8988T (cell line): ENCODE measurements around the gene WAS.
"Not testable (repeated sequence)": the region's sequence is repeated elsewhere in the genome, so short reads cannot be mapped to it uniquely, and the experiment has no call there.

Source experiments
- DNase-seq: peaks from one replicate; pipeline ENCODE4 v3.0.0; 2011

Gene WAS

DNA sequence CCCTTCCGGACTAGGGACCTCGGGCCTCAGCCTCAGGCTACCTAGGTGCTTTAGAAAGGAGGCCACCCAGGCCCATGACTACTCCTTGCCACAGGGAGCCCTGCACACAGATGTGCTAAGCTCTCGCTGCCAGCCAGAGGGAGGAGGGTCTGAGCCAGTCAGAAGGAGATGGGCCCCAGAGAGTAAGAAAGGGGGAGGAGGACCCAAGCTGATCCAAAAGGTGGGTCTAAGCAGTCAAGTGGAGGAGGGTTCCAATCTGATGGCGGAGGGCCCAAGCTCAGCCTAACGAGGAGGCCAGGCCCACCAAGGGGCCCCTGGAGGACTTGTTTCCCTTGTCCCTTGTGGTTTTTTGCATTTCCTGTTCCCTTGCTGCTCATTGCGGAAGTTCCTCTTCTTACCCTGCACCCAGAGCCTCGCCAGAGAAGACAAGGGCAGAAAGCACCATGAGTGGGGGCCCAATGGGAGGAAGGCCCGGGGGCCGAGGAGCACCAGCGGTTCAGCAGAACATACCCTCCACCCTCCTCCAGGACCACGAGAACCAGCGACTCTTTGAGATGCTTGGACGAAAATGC, at the start of gene WAS:
Gene WAS (plus strand): TSS at position 389 of the 572 bp plus-strand sequence. CDS start 55 bp downstream, at position 444.
- no peak for DNase-seq

DNA sequence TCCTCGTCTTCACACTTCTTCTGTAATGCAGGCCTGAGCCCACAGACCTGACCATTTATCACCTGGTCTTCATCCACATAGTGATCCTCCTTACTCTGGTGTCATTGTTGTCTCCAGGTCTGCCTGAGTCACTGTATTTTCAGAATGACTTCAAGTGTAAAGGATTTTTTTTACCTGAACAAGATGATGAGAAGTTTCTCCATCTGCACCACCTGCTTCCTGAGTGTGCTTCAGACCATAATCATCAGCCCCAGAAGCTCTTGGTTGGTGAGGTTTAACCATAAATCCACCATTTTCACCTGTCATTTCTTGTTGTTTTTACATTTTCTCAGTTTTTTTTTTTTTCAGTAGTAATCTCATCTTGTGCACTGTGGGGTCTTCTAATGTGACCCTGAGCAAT, 47.3 kb upstream of the WAS start:
- no peak for DNase-seq

DNA sequence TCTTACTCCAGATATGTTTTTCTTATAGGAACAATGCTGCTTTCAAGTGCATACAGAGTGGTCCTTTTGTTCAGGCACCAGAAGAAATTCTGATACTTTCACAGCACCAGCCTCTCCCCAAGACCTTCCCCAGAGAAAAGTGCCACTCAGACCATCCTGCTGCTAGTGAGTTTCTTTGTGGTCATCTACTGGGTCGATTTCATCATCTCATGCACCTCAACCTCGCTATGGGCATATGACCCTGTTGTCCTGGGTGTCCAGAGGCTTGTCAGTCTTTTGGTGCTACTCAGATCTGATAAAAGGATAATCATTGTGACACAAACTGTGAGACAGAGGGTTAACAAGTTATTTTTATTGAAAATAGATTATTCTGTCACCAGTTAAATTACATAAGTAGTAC, 46.8 kb upstream of the WAS start:
- no peak for DNase-seq

DNA sequence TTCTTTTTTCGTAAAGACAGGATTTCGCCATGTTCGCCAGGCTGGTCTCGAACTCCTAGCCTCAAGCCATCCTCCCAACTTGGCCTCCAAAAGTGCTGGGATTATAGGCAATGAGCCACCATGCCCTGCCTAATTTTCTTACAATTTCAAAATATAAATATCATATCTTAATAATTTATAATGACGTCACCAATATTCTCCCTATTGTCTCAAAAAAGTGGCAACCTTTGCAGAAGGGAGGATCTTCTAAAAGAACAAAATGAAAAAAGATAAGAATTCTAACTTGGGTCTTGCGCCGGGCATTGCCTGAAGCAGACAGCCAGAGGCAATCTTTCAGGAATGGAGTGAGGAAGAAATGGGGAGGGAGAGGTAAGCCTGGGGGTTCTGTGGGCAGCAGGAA, 37.9 kb upstream of the WAS start:
- no peak for DNase-seq

DNA sequence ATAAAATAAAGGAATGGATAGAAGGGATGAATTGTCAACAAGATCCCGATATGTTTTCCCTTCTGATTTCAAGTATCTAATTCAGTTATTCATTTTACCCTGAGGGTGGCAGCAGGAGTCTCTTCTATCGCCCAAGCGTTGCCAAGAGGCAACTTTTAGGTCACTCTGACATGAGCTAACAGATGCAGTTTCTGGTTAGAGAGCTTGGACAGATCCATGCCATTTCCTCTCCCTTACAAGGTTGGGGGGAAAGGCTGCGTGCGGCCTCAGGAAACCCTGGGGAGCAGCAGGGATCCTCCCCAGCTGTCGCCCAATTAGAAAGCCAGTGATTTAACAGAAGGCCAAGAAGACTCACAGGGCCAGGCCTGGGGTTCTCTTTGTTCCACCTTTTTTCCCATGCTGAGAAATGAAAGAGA, 35.3 kb upstream of the WAS start:
- no peak for DNase-seq

DNA sequence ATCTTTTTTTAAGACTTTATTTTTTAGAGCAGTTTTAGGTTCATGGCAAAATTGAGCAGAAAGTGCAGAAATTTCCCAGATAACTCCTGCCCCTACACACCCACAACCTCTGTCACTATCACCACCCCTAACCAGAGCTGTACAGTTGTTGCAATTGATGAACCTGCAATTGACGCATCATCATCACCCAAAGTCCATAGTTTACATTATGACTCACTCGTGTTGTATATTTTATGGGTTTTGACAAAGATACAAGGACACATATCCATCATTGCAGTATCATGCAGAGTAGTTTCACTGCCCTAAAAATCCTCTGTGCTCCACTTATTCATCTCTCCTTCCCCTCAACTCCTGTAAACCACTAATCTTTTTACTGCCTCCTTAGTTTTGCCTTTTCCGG, 34.5 kb upstream of the WAS start:
- DNase-seq: no peak

DNA sequence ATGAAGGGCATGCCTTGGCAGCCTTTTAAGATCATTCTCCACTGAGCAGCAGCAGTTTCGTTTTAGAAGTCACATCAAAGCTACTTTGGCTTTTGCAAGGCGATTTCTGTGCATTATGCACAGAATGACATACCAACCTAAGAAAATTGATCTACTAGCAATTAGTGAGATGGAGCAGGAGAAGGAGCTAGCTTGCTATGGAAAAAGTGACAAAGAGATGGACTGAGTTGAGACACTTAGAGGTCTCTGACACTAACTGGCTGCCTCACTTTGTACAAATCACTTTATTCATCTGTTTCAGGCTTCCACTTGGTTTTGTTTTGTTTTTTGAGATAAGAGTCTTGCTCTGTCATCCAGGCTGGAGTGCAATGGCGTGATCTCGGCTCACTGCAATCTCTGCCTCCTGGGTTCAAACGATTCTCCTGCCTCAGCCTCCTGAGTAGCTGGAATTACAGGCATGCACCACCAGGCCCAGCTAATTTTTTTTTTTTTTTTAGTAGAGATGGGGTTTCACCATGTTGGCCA, 31.5 kb upstream of the WAS start:
- not testable (repeated sequence) for DNase-seq

DNA sequence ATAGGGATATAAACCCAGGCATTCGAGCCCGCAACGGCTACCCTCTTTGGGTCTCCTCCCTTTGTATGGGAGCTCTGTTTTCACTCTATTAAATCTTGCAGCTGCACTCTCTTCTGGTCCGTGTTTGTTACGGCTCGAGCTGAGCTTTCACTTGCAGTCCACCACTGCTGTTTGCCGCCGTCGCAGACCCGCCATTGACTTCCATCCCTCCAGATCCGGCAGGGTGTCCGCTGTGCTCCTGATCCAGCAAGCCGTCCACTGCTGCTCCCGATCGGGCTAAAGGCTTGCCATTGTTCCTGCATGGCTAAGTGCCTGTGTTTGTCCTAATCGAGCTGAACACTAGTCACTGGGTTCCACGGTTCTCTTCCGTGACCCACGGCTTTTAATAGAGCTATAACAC, 28.9 kb upstream of the WAS start:
- DNase-seq: not testable (repeated sequence)

DNA sequence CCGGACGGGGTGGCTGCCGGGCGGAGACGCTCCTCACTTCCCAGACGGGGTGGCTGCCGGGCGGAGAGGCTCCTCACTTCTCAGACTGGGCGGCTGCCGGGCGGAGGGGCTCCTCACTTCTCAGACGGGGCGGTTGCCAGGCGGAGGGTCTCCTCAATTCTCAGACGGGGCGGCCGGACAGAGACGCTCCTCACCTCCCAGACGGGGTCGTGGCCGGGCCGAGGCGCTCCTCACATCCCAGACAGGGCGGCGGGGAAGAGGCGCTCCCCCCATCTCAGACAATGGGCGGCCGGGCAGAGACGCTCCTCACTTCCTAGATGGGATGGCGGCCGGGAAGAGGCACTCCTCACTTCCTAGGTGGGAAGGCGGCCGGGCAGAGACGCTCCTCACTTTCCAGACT, 23.9 kb upstream of the WAS start:
- DNase-seq: not testable (repeated sequence)

DNA sequence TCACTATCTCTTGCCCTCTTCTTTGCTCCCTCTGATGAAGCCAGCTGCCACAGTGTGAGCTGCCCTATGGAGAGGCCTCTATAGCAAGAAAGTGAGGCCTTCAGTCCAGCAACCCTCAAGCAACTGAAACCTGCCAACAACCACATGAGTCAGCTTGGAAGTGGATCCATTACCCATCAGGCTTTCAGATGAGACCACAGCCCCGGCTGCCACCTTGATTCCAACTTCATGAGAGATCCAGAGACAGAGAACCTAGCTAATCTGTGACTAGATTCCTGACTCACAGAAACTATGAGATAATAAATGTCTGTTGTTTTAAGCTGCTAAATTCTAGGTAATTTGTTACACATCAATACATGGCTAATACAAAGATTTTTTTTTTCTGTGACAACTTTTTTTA, 20.4 kb upstream of the WAS start:
- no peak for DNase-seq

DNA sequence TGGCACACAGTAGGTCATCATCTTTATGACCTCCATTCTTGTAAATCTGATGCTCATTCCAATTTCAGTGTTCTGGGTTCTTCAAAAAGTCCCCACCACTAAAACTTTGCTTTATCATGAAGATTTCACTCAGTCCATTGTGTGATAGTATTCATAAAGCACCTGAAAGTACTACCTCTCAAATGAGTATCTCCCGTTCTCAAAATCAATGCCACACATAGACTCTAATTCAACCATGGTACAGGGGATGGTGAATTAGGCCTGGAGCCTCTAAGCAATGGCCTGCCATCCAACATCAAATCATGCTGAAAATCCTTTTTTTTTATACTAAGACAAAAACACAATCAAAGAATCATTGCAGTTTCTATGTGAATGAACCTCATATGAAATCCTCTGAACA, 19.4 kb upstream of the WAS start:
- no peak for DNase-seq

DNA sequence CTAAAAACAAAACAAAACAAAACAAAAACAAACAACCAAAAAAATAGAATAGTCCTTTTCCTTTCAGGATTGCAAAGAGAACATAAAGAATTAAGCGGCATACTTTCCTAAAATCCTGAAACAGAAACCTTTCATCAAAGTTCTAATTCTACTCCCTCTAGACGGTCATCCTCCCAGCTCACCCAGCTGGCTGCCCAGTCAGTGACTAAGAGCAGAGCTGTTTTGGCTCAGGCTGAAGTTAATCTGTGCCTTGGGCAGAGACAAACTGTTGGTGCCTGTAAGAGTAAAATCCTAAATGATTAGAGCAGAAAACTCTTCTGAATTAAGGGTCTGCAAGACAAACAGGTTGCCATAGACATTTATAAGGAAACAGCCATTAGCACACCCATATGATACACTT, 17.6 kb upstream of the WAS start:
- no peak for DNase-seq

DNA sequence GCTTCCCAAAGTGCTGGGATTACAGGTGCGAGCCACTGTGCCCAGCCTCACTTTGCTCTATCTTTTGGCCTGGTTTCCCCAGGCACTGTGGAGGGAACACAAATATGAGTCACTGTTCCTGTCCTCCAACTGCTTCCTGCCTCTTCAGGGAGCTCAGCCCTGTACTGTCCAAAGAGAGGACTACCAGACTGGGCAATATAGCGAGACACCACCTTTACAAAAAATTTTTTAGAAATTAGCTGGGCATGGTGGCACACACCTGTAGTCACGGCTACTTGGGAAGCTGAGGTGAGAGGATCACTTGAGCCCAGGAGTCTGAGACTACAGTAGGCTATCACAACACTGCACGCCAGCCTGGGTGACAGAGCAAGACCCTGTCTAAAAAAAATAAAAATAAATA, 16.9 kb upstream of the WAS start:
- DNase-seq: no peak

DNA sequence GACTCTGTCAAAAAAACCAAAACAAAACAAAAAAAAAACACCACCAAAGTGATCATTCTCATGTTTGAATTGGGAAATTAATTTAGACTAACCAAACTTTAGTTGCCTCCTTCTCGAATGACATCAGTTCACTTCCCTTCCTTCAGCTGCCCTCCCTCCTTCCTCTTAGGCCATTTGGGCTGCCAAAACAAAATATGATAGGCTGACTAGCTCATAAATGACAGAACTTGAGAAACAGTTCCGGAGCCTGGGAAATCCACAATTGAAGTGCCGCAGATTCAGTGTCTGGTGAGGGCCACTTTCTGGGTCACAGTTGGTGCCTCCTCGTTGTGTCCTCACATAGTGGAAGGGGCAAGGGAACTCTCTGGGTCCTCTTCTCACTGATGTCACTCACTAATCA, 16.1 kb upstream of the WAS start:
- no peak for DNase-seq

DNA sequence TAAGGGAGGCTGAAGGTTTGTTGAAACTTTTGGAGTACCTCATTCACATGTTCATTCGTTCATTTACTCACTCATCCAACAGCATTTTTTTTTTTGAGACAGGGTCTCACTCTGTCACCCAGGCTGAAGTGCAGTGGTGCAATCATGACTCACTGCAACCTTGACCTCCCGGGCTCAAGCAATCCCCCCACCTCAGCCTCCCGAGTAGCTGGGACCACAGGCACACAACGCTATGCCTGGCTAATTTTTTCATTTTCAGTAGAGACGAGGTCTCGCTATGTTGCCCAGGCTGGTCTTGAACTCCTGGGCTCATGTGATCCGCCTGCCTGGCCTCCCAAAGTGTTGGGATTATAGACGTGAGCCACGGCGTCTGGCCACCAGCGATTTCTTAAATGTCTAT, 15.4 kb upstream of the WAS start:
- DNase-seq: not testable (repeated sequence)

DNA sequence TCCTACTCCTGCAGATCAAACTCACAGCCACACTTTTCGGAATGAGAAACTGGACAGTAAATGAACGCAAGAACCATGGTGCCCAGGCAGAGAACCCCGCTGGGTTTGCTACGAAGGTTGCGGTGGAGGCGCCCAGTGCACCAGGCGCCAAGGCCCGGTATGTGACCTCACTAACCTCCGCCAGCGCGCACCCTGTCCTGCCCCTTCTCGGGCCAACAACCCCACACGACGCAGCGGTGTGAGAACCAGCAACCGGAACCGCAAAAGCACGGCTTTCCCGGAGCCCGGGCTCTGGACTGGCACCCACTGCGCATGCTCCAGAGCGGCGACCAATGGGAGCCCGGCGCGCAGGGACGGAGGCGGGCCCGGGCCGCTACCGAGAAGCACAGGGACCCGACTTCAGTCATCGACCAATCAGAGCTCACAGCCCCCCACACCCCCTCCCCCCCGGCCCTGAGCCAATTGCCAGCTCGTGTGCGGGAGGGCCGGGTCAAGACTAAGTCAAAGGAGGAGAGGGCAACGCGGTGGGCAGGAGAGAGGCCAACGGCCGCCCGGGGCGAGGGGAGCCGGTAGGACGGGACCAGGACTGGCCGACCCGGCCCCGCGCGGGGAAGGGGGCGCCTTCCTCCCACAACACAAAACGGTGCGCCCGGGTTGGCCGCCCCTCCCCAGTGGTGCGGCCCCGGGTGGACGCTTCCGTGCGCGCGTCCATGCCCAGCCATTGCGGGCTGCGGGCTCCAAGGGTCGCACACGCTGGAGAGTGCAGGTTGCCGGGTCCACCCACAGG, 7.3 kb upstream of the WAS start:
- peak; percentile 91 for DNase-seq

DNA sequence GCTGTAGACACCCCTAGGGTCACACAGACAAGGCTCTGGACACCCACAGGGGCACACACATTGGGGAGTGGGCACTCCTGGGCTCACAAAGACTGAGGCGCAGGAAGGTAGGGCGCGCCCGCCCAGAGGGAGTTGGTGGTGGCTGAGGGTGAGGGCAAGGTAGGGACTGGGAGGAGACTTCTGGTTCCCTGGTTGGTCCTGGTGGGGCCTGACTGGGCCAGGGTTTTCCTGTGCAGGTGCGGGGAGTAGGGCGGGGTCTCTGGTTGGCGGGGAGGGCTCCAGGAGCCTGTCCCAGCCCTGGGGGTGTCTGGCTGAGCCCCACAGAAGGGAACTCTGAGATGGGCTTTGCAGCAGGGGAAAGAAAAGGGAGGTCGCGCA, 6.7 kb upstream of the WAS start:
- no peak for DNase-seq

DNA sequence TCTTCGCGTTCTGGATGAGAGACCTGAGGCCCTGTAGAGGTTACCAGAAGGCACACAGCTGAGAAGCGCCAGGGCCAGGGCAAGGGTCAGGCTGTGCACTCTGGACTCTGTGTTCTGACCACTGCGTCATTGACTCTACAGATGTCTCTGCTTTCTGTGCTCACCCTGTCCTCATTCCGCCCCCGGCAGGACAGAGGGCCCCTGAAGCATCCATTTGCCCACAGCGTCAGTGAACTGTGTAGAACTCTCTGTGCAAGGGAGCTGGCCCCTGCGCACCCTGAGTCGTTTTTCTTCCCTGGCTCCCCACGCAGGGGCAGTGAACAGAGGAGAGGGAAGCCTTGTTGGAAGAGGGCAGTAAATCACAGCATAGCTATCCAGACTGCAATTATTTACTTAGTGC, 6.1 kb upstream of the WAS start:
- no peak for DNase-seq

DNA sequence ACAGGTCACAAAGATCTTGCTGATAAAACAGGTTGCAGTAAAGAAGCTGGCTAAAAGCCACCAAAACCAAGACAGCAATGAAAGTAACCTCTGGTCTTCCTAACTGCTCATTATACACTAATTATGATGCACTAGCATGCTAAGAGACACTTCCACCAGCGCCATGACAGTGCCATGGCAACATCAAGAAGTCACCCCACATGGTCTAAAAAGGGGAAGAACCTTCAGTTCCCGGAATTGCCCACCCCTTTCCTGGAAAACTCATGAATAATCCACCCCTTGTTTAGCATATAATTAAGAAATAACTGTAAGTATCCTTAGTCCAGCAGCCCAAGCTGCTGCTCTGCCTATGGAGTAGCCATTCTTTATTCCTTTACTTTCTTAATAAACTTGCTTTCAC, 3.1 kb upstream of the WAS start:
- DNase-seq: not testable (repeated sequence)

DNA sequence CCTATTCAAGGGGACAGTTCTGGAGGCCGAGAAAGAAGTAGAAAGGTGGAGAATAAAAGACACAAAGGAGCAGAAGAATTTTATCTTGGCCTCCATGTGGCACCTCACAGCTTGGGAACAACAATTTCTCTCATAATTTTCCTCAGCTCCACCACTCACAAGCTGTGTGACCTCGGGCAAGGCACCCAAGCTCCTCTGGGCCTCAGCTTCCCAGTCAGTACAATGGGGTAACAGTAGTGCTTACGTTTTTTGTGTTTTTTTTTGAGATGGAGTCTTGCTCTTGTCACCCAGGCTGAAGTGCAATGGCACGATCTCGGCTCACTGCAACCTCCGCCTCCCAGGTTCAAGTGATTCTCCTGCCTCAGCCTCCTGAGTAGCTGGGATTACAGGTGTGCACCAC, 2.7 kb upstream of the WAS start:
- not testable (repeated sequence) for DNase-seq

DNA sequence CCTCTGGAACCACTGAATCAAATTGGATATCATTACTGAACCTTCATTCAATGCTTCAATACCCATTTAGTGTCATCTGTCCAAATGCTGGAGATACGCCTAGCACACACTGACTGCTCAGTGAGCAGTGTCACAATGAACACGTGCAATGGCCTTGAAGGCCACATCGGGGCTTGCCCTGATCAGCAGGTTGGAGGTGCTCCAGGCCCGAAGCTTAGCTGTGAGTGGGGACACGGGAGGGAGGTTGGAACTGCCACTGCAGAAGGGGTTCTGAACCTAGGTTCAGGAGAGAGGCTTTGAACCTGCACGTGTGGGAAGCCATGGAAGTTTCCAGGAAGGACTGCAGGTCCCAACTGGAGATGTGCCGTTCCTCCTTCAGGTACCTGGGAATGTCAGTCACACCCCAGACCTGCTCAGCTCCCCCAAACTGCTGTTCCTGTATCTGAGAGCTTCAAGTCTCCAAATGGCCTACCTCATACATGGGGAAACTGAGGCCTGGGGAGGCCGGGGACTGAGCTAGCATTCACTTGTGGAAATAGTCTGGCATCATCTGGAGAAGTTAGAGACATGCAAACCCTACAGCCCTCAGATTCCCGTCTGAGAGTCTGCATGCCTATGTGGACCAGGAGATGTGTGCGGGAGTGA, 1.9 kb upstream of the WAS start:
- no peak for DNase-seq

DNA sequence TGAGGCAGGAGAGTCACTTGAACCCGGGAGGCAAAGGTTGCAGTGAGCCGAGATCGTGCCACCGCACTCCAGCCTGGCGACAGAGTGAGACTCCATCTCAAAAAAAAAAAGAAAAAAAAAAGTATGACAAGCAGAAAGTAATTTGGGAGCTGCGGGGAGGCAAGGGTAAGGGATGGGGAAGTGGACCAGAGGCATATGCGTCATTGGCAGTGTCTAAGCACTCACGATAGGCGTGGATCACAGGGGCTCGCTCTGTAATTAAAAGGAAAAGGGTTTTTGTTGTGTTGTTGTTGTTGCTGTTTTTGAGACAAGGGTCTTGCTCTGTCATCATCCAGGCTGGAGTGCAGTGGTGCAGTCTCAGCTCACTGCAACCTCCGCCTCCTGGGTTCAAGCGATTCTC, 804 bp upstream of the WAS start:
- not testable (repeated sequence) for DNase-seq

DNA sequence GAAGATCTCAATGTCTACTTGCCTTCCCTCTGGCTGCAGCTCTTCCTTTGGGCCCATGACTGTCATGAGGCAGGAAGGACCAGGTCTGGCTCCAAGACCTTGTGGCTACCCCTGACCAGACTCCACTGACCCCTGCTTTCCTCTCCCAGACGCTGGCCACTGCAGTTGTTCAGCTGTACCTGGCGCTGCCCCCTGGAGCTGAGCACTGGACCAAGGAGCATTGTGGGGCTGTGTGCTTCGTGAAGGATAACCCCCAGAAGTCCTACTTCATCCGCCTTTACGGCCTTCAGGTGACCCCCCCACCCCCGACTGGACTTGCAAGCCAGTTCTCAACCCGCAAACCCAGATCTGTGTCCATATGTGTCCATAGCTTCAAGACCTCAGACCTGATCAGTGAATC, 535 bp downstream of the WAS start:
- DNase-seq: no peak

DNA sequence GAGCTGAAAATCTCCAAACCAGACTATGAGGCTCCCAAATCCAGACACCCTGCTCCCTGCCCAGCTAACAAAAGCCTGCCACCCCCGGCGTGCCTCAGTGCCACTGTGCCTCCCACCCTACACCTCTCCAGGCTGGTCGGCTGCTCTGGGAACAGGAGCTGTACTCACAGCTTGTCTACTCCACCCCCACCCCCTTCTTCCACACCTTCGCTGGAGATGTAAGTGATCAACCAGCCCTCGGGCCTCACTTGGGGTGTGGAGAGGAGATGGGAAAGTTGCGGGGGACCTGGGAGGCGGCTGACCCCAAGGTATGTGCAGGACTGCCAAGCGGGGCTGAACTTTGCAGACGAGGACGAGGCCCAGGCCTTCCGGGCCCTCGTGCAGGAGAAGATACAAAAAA, 1.8 kb downstream of the WAS start:
- no peak for DNase-seq
